Measurements from ENCODE around the gene CCNG2. TPM values are rescaled to one million over a fixed set of nuclear protein-coding genes. Genes with fewer than 3 reads are reported as not detected.

CCNG2 gene
- total and polyA plus RNA-seq, 10 donors, result 20.2 to 106 (median 58.0) TPM

- intact Hi-C loops (cut with DNase I; ENCODE audit: low total_unique reads), result loop anchor here (5.0 to 10.0 kb wide), 3 partner anchors 104 to 767 kb away; partner anchors contain the start of gene SHROOM3
- Histone ChIP-seq H3K27ac (no peak overlapping the region), H3K36me3 (no peaks in the 10 kb centered on the region), H3K4me1 (peaks cover 0 to 18% (median 3%) of the 10 kb centered on the region in 6 donors), H3K4me3 (no peak overlapping the region), H3K9me3 (no peaks in the 10 kb centered on the region), H3K27me3 (replicated peaks in 1 of 7) (no peaks in the 10 kb centered on the region)
- 91 to 100% (median 95%) methylated on average over 1 of the region's 1 CpG for WGBS, 5 donors
- no peak for TF ChIP-seq POLR2A (IDR thresholded peaks at IDR 0.05)
- no peak for TF ChIP-seq POLR2AphosphoS5 (IDR thresholded peaks at IDR 0.05)
- TF ChIP-seq, protein P1, sequence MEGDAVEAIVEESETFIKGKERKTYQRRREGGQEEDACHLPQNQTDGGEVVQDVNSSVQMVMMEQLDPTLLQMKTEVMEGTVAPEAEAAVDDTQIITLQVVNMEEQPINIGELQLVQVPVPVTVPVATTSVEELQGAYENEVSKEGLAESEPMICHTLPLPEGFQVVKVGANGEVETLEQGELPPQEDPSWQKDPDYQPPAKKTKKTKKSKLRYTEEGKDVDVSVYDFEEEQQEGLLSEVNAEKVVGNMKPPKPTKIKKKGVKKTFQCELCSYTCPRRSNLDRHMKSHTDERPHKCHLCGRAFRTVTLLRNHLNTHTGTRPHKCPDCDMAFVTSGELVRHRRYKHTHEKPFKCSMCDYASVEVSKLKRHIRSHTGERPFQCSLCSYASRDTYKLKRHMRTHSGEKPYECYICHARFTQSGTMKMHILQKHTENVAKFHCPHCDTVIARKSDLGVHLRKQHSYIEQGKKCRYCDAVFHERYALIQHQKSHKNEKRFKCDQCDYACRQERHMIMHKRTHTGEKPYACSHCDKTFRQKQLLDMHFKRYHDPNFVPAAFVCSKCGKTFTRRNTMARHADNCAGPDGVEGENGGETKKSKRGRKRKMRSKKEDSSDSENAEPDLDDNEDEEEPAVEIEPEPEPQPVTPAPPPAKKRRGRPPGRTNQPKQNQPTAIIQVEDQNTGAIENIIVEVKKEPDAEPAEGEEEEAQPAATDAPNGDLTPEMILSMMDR (IDR thresholded peaks at IDR 0.05 in 8 of 11, conservative IDR thresholded peaks at IDR 0.05 in 3 of 11), result no peak
- DNase-seq, result no peak
Measured at GRCh38 chr4:77201343-77201742, 44.3 kb downstream of the CCNG2 start.

DNA sequence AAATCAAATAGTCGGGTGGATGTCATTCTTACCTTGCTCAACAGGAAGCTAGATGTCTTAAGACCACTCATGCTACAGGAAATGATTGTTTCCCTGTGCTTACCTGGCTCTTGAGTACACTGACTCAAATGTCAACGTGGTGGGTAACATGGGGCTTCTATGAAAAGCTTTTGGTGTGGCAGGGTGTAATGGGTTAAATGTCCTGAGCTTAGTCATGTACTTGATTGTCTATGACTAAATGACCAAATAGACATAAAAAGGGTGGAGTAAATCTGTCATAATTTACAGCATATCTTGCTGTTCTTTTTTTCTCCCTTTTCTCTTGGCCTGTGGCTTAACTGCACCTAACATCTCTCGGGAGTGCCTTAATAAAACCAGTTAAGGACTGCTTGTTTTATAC is 44.9 kb downstream of the CCNG2 start:
- 50 to 73% (median 63%) methylated on average over 3 of the region's 3 CpGs for WGBS, 5 donors
- H3K36me3 ChIP-seq, result no peaks in the 10 kb centered on the region
- TF ChIP-seq, protein P1 (IDR thresholded peaks at IDR 0.05 in 8 of 11, conservative IDR thresholded peaks at IDR 0.05 in 3 of 11), result no peak
- TF ChIP-seq POLR2AphosphoS5 (IDR thresholded peaks at IDR 0.05), result no peak

GRCh38 chr4:77202491-77202890 is 45.5 kb downstream of the CCNG2 start:
- WGBS, 5 donors, result 74 to 100% (median 85%) methylated on average over 1 of the region's 1 CpG

More for the DNA sequence above, 44.9 kb downstream of the CCNG2 start:
- H3K27me3 ChIP-seq (replicated peaks in 1 of 7), result no peaks in the 10 kb centered on the region
- intact Hi-C loops (cut with DNase I; ENCODE audit: low total_unique reads), result loop anchor here (5.0 to 10.0 kb wide), 3 partner anchors 105 to 767 kb away; partner anchors contain the start of gene SHROOM3
- H3K4me3 ChIP-seq, result no peak overlapping the region
- no peaks in the 10 kb centered on the region for H3K9me3 ChIP-seq
- DNase-seq, result no peak
- no peak overlapping the region for H3K27ac ChIP-seq
- peaks cover 0 to 13% (median 3%) of the 10 kb centered on the region in 6 donors for H3K4me1 ChIP-seq

More at GRCh38 chr4:77202491-77202890, 45.5 kb downstream of the CCNG2 start:
- Histone ChIP-seq H3K36me3 (no peaks in the 10 kb centered on the region), H3K9me3 (no peaks in the 10 kb centered on the region), H3K4me1 (peaks cover 0 to 9% (median 3%) of the 10 kb centered on the region in 6 donors), H3K27me3 (replicated peaks in 1 of 7) (no peaks in the 10 kb centered on the region), H3K27ac (no peak overlapping the region), H3K4me3 (no peak overlapping the region)
- intact Hi-C loops (cut with DNase I; ENCODE audit: low total_unique reads), result loop anchor here (5.0 to 10.0 kb wide), 3 partner anchors 105 to 768 kb away; partner anchors contain the start of gene SHROOM3
- TF ChIP-seq, protein P1 (IDR thresholded peaks at IDR 0.05 in 8 of 11, conservative IDR thresholded peaks at IDR 0.05 in 3 of 11), result no peak
- TF ChIP-seq POLR2AphosphoS5 (IDR thresholded peaks at IDR 0.05), result no peak
- no peak for TF ChIP-seq POLR2A (IDR thresholded peaks at IDR 0.05)
- DNase-seq, result no peak
